WERI-Rb-1 (cell line): ENCODE results near the gene ADGRA1.
"Not testable (repeated sequence)": the region's sequence is repeated elsewhere in the genome, so short reads cannot be mapped to it uniquely, and the experiment has no call there.

Source experiments
- DNase-seq: peaks from one replicate; pipeline ENCODE4 v3.0.0-alpha.2; 2020
- H3K27ac ChIP-seq: fragments of 250-450 bp; sonication (Bioruptor Pico); 2 replicates; pipeline ENCODE4 v1.5.1; 2020; ENCODE audit warnings: mild to moderate bottlenecking, moderate library complexity
- H3K27me3 ChIP-seq: fragments of 250-450 bp; sonication (Bioruptor Pico); 2 replicates; pipeline ENCODE4 v1.5.1; 2021; ENCODE audit warnings: mild to moderate bottlenecking, low read depth, moderate library complexity; ENCODE audit not compliant: insufficient read depth, severe bottlenecking
- H3K36me3 ChIP-seq: fragments of 250-450 bp; sonication (Bioruptor Pico); 2 replicates; pipeline ENCODE4 v1.5.1; 2020; ENCODE audit warnings: mild to moderate bottlenecking, moderate library complexity
- H3K4me3 ChIP-seq: 2 replicates; pipeline ENCODE4 v1.5.1; 2011; ENCODE audit warnings: low read depth, mild to moderate bottlenecking, control low read depth, low read length
- H3K9me3 ChIP-seq: fragments of 250-450 bp; sonication (Bioruptor Pico); 2 replicates; pipeline ENCODE4 v1.5.1; 2021; ENCODE audit warnings: mild to moderate bottlenecking, moderate library complexity; ENCODE audit not compliant: severe bottlenecking
- TF ChIP-seq, protein P1 (sequence below): IDR thresholded peaks from 2 replicates; pipeline ENCODE4 v1.5.1; 2011; ENCODE audit warnings: low read depth, mild to moderate bottlenecking, control low read depth, inconsistent platforms, low read length

ADGRA1 gene

DNA sequence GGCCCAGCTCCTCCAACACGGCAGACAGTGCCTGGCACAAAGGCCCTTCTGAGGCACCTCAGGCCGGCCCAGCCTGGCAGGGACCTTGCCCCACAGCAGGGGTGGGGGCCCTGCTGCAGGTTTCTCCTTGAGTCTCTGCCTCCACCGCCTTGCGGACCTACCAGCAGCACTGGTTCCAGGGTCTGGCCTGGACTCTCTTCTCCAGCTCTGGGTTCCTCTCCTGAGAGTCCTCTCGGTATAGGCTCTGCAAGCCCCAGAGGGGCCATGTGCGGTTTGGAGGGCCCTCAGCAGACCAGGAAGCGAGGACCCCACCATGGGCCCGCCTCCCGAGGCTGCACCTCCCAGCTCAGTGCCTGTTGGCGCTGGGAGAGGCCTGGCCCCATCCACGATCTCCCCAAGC lies 38.1 kb upstream of the ADGRA1 start:
- Histone ChIP-seq H3K4me3 (no peak overlapping the region), H3K27me3 (no peaks in the 10 kb centered on the region)

DNA sequence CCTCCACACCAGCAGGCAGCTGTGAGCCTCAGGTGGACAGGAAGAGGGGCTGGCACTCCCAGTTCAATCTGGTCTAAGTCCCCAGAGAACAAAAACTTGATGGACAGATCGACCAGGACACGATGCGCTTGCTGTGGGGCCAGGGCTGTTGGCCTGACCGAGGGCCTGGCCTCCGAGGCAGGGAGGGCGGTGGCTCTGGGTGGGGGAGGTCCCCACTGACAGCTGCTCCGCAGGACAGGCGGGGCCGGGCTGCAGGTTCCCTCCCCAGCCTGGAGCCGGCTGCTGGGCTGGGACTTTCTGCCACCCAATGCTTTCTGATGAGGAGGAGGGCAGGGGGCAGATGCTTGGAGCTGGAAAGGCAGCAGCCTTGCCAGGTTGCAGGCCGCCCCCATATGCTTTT lies 37.4 kb upstream of the ADGRA1 start:
- peak; percentile 40 for DNase-seq
- Histone ChIP-seq H3K27ac (no peak overlapping the region), H3K9me3 (peaks cover 31% of the 10 kb centered on the region), H3K27me3 (no peaks in the 10 kb centered on the region), H3K36me3 (no peaks in the 10 kb centered on the region), H3K4me3 (no peak overlapping the region)
- TF ChIP-seq, protein P1, sequence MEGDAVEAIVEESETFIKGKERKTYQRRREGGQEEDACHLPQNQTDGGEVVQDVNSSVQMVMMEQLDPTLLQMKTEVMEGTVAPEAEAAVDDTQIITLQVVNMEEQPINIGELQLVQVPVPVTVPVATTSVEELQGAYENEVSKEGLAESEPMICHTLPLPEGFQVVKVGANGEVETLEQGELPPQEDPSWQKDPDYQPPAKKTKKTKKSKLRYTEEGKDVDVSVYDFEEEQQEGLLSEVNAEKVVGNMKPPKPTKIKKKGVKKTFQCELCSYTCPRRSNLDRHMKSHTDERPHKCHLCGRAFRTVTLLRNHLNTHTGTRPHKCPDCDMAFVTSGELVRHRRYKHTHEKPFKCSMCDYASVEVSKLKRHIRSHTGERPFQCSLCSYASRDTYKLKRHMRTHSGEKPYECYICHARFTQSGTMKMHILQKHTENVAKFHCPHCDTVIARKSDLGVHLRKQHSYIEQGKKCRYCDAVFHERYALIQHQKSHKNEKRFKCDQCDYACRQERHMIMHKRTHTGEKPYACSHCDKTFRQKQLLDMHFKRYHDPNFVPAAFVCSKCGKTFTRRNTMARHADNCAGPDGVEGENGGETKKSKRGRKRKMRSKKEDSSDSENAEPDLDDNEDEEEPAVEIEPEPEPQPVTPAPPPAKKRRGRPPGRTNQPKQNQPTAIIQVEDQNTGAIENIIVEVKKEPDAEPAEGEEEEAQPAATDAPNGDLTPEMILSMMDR = no peak

More for the DNA sequence above, 38.1 kb upstream of the ADGRA1 start:
- H3K9me3 ChIP-seq = peaks cover 26% of the 10 kb centered on the region
- TF ChIP-seq, protein P1 = no peak
- no peaks in the 10 kb centered on the region for H3K36me3 ChIP-seq
- no peak overlapping the region for H3K27ac ChIP-seq
- no peak for DNase-seq

DNA sequence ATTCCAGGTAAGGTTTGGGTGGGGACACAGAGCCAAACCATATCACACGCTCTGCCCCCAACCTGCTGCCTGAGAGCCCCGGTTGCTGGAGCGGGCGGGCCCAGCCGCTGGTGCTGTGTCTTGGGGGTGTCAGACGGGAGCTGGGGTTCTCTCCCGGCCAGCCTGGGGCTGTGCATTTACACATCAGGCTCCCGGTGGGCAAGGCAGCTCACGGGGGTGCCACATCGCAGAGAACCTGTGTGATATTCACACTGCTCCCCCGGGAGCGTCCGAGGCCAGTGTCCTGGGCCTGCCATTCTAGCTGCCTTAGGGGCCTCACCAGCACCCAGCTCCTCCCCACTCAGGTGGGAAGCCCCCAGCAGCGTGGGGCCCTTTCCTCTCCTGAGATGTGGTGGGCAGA lies 35.6 kb upstream of the ADGRA1 start:
- no peak for DNase-seq
- H3K27me3 ChIP-seq = no peaks in the 10 kb centered on the region

DNA sequence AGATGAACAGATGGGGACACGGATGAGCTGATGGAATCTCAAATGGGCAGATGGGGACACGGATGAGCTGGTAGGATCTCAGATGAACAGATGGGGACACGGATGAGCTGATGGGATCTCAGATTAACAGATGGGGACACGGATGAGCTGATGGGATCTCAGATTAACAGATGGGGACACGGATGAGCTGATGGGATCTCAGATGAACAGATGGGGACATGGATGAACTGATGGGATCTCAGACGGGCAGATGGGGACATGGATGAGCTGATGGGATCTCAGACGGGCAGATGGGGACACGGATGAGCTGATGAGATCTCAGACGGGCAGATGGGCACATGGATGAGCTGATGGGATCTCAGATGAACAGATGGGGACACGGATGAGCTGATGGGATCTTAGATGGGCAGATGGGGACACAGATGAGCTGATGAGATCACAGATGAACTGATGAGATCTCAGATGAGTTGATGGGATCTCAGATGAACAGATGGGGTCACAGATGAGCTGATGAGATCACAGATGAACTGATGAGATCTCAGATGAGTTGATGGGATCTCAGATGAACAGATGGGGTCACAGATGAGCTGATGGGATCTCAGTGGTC lies 34.1 kb upstream of the ADGRA1 start:
- Histone ChIP-seq H3K9me3 (peaks cover 31% of the 10 kb centered on the region), H3K27ac (peak overlapping the region; percentile 63)
- not testable (repeated sequence) for H3K4me3 ChIP-seq, H3K27me3 ChIP-seq, H3K36me3 ChIP-seq
- DNase-seq = peak; percentile 24

More for the DNA sequence above, 35.6 kb upstream of the ADGRA1 start:
- Histone ChIP-seq H3K9me3 (peaks cover 31% of the 10 kb centered on the region), H3K4me3 (no peak overlapping the region), H3K27ac (no peak overlapping the region), H3K36me3 (no peaks in the 10 kb centered on the region)
- TF ChIP-seq, protein P1 = no peak

DNA sequence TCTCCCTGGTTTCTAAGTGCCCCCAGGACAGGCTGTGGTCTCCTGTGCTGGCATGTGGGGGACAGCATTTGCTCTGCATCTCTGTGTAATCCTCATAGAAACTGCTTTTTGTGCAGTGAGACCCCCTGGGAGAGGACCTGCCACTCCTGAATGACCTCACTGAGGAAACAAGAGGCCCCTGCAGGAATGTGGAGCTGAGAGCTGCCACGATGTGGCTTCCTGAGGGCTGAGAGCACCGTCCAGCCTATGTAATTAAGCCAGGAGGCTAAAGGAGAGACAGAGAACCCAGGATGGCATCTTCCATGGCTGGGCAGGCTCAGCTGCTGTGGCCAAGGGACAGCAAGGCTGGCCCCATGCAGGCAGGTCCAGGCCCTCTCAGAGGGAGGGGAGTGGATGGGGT lies 32.3 kb upstream of the ADGRA1 start:
- Histone ChIP-seq H3K9me3 (peaks cover 31% of the 10 kb centered on the region), H3K27me3 (no peaks in the 10 kb centered on the region), H3K36me3 (no peaks in the 10 kb centered on the region), H3K27ac (no peak overlapping the region), H3K4me3 (no peak overlapping the region)
- no peak for DNase-seq
- TF ChIP-seq, protein P1 = no peak

DNA sequence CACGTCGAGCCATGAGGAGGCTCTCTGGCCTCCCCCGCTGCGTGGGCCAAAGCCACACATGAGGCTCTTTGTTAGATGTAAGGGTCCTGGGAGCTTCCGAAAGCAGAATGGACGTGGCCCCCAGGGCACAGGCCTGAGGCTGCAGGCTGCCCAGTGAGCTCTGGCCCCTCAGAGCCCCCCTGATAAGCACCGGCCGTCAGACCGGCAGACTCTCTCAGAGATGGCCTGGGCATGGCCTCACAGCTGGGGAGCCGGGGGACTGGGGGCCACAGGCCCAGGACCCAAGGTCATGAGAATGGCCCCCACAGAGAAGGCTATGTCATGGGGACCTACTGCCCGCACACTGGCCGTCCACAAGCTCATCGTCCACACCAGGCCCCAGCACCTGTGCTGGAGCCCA lies 31.7 kb upstream of the ADGRA1 start:
- Histone ChIP-seq H3K36me3 (no peaks in the 10 kb centered on the region), H3K27me3 (no peaks in the 10 kb centered on the region), H3K4me3 (no peak overlapping the region), H3K27ac (no peak overlapping the region), H3K9me3 (peaks cover 31% of the 10 kb centered on the region)
- TF ChIP-seq, protein P1 = no peak
- DNase-seq = no peak
